Forelimb muscle (tissue), 1 donor: ENCODE data around the gene LRRC75A. TPM values are rescaled to one million over a fixed set of nuclear protein-coding genes. Genes with fewer than 3 reads are reported as not detected.
"Not testable (repeated sequence)": the region's sequence is repeated elsewhere in the genome, so short reads cannot be mapped to it uniquely, and the experiment has no call there.

Source experiments
- DNase-seq: peaks from one replicate; pipeline ENCODE4 v3.0.0-alpha.2; 2013; ENCODE audit warnings: low read depth
- polyA plus RNA-seq: library from polyadenylated mRNA; unstranded; fragments of 120-200 nt; gene quantifications from one replicate; pipeline ENCODE4 v1.2.1, GENCODE V29; 2013; ENCODE audit not compliant: insufficient read length

Gene LRRC75A
- polyA plus RNA-seq, 1 donor = 6.3 TPM

DNA sequence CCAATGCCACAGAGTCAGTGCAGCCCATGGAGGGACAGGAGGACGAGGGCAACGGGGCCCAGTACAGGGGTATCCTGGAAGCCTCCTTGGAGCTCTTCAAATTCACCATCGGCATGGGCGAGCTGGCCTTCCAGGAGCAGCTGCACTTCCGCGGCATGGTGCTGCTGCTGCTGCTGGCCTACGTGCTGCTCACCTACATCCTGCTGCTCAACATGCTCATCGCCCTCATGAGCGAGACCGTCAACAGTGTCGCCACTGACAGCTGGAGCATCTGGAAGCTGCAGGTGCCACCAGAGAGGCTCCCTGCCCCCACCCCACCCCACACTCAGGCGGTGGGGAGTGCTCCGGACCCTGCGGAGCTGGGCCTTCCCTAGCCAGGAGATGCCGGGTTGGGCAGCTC lies 60.0 kb downstream of the LRRC75A start:
- no peak for DNase-seq

DNA sequence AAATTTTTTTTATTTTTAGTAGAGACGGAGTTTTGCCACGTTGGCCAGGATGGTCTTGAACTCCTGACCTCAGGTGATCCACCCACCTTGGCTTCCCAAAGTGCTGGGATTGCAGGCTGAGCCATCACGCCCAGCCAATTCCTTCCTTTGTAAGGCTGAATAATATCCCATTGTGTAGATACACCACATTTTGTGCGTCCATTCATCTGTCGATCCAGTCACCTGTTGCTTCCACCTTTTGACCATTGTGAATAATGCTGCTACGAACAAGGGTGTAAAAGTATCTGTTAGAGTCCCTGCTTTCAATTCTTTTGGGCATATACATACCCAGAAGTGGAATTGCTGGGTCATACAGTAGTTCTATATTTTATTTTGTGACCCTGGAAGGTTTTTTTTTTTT lies 61.3 kb downstream of the LRRC75A start:
- DNase-seq = no peak

DNA sequence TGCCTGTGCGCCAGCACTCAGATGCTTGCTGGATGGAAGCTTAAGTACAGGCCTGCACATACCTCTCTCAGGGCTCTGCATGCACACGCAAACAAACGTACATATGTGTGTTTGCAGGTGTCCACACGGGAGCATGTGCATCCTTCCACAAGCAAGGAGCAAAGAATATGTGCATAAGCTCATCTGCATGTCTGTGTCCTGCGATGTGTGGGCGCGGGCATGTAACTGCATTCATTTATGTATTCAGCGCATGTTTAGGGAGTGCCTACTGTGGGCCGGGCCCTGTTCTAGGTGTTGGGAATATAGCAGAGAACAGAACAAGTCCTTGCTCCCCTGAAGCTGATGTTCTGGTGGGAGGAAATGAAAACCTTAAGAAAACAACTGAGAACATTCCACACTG lies 62.9 kb downstream of the LRRC75A start:
- DNase-seq = no peak

DNA sequence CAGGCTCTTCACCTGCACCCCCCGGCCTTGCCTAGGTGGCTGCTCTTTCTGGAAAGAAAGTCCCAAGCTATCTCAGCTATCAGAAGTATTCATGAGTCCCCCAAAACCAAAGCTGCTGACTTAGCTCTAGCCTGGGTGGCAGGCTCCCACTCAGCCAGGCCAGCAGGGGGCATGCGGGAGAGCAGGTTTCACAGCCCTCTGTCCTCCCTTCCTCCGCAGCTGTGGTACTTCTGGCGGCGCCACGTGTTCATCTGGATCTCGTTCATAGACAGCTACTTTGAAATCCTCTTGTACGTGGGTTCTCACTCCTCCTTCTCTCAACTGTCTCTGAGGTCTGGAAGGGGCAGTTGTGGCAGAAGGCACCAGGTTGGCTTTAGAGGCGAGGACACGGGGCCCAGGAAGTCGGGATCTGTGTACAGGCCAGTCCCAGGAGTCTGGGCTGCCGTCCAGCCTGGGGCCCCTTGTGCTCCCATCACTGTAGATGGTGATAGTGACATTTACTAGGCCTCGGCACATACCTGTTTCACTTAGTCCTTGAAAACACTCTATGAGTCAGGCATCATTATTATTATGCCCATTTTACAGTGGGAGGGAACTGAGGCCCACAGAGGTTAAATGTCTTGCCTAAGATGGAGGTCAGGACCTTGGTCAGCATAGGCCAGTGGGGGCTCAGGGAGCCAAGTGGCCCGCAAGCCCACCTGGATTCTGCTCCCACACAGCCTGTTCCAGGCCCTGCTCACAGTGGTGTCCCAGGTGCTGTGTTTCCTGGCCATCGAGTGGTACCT lies 63.7 kb downstream of the LRRC75A start:
- no peak for DNase-seq

DNA sequence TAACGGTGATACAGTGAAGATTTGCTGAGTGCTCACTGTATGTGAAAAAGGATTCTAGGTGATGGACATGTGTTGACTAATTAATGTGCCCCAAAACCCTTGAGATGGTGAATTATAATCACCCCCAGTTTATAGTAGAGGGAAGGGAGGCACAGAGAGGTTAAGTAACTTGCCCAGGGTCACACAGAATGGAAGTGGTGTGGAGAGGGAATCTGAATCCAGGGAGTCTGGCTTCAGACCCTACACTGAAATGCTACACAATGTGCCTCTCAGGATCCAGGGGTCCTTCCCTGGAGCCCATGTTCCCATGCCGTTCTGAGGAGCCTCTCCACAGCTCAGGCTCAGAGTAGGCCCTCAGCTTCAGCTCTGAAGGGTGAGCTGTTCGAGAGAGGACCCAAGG lies 65.0 kb downstream of the LRRC75A start:
- DNase-seq = no peak

DNA sequence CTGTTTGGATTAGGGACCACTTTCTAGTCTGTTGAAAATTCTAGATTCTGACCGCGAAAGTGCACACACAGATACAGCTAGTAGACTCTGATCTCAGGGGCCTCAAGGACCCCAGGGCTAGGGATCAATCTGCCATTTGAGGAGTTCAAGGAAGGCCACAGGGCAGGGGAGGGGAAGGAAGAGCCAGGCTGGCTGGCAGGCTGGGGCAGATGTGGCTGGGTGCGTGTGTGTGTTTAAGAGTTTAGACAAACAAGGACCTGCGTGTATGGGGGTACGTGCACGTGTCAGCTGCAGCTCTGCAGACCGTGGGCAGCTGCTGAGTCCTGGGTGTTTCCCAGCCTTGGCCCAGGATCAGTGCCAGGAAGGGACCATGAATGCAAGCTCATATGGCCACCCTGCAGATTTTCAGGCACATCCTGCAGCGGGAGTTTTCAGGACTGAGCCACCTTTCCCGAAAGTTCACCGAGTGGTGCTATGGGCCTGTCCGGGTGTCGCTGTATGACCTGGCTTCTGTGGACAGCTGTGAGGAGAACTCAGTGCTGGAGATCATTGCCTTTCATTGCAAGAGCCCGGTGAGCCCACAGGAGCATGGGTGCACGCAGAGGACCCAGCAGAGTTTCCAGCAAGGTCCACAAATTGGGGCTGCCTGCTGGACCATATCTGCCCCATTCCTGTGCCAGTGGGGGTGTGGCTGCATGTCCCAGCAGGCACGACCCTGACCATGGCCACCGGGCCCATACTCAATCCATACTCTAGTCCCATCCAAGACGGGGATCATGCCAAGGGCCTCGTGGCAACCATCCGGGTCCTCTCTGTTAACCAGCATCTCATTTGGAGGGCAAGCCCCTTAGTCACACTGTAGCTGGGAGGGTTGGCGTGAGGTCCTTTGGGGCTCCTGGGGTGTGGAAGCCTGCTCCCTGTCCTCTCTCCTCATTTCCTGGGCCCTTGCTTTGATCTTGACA lies 66.0 kb downstream of the LRRC75A start:
- DNase-seq = no peak

DNA sequence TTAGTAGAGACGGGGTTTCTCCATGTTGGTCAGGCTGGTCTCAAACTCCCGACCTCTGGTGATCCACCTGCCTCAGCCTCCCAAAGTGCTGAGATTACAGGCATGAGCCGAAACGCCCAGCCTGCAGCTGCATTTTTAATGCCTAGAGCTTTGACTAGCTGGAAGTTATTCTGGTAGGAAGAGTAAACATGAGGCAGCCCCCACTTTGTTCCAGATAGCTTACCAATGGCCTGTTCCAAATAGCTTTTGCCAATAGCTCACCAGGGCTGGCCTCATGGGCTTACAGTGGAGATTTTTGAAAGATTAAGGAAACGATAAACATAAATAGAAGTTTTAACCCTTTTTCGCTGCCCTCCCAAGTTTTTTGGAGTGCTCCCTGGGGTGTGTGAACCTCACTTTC lies 66.8 kb downstream of the LRRC75A start:
- DNase-seq = no peak

DNA sequence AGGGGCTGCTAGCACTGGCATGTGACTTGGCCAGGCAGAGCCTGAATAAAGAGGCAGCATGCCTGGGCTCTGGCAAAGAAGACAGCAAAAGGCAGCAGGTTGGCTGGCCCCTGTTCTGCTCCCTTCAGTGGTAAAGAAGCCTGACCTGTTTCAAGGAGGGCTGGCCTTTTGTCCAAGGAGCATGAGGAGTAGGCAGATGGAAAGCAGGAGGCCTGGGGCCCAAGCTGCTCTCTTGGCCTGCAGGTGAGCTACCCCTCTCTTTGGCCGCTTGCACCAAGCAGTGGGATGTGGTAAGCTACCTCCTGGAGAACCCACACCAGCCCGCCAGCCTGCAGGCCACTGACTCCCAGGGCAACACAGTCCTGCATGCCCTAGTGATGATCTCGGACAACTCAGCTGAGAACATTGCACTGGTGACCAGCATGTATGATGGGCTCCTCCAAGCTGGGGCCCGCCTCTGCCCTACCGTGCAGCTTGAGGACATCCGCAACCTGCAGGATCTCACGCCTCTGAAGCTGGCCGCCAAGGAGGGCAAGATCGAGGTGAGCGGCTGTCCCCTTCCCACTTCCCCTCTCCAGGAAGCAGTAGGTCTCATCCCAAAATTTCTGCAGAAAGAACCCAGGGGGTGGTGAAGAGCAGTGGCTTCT lies 68.6 kb downstream of the LRRC75A start:
- no peak for DNase-seq

DNA sequence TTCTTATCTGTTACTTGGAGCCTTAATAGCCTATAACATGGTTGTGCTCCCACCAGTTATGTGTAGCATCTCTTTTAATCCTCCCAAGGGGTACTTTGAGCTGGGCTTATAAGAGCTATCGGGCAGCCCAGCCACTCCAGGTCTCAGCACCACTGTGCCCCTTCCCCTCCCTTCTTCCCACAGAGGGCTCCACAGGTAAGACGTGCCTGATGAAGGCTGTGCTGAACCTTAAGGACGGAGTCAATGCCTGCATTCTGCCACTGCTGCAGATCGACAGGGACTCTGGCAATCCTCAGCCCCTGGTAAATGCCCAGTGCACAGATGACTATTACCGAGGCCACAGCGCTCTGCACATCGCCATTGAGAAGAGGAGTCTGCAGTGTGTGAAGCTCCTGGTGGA lies 69.6 kb downstream of the LRRC75A start:
- no peak for DNase-seq

DNA sequence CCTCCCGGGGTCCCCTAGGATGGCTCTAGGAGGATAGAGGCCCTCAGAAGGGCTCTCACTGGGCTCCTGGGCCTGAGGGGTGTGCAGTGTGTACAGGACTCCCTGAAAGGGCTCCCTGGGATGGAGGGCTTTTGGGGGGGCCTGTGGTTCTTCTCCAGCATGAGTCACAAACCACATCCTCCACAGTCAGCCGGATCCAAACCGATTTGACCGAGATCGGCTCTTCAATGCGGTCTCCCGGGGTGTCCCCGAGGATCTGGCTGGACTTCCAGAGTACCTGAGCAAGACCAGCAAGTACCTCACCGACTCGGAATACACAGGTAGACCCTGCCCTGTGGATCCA lies 72.1 kb downstream of the LRRC75A start:
- no peak for DNase-seq

DNA sequence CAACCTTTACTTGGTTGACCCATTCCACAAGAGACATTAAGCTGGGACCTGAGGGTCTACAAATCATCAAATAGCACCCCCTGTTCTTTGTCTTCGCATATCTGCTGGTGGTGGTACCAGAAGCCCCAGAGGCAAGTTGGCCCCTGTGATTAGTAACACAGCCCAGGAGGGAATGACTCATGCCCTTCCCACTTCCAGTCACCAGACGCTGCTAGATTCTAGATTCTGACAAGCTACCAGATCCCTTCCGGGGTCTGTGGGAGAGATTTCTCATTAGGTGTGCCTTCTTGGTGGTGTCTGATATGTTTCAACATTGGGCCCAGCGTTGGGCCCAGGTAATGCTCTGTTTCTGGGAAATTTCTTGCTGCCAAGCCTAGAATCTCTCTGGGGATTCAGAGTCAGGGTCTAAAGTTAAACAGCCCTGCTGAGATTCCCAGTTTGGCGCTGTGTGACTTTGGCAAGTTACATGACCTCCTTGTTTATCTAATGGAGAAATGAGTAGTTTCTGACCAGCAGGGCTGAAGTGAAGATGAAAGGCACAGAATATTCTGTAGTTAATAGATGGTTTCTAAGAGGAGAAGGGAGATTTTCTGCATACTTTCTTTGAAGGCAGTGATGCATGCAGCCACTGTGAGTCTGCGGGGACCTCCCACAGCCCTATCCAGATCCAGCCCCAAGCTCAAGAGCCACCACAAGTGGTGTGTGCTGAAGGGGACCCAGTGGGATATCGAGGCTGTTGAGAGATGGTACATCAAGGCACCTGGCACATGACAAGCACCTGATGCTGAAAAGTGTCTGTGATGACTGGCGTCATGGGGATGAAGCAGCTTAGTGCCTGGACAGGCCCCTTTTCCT lies 72.7 kb downstream of the LRRC75A start:
- no peak for DNase-seq

DNA sequence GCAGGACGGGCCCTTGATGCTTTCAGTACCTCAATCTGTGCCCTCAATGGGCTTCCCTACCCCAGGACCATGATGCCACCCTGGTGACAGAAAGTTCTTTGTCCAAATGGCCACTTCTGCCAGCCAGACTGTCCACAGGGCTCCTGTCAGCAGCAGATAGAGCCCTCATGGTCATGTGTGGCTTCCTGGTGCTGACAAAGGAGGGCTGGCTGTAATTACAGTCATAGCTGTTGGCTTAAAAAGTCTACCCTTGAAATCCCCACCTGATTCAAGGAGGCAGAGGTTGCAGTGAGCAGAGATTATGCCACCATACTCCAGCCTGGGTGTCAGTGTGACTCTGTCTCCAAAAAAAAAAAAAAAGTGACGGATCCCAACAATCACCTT lies 73.3 kb downstream of the LRRC75A start:
- no peak for DNase-seq

DNA sequence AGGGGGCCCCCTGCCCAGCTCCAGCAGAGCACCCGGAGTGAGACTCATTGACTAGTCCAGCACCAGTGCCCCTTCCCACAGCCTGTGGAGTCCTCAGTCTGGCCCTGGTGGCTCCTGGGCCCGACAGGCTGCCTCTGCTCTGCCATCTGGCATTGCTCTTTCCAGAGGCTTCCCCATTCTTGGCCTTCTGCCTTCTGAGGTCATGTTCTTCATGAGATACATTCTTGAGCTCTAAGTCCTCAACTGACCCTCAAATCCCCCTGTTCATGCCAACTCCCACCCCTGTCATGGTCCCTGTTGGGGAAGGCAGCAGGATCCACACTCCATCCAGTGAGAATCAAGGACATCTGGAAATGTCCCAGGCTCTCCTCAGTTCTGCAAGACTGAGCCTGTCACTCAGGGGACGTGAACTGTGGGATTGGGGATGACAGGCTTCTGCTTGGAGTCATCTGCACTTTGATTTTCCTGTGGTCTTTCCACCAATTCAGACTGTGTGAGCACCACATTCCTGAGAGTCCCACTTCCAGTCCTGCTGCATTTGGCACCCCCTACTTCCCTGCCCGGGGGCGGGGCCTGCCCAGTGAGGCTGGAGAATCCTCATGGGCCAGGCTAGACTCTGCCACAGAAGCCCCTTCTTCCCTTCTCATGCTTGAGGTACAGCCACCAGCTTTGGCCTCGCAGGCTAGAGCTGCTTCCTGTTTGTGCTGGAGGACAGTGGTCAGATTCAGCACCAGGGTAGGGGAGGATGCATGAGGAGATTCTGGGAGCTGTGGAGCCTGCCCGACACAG lies 73.9 kb downstream of the LRRC75A start:
- DNase-seq = no peak

DNA sequence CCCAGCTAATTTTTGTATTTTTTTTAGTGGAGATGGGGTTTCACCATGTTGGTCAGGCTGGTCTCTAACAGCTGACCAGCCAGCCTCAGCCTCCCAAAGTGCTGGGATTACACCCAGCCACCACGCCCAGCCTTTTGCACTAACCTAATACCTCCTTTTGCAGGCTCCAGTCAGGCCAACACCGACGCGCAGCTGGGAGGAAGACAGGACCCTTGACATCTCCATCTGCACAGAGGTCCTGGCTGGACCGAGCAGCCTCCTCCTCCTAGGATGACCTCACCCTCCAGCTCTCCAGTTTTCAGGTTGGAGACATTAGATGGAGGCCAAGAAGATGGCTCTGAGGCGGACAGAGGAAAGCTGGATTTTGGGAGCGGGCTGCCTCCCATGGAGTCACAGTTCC lies 74.6 kb downstream of the LRRC75A start:
- DNase-seq = no peak

DNA sequence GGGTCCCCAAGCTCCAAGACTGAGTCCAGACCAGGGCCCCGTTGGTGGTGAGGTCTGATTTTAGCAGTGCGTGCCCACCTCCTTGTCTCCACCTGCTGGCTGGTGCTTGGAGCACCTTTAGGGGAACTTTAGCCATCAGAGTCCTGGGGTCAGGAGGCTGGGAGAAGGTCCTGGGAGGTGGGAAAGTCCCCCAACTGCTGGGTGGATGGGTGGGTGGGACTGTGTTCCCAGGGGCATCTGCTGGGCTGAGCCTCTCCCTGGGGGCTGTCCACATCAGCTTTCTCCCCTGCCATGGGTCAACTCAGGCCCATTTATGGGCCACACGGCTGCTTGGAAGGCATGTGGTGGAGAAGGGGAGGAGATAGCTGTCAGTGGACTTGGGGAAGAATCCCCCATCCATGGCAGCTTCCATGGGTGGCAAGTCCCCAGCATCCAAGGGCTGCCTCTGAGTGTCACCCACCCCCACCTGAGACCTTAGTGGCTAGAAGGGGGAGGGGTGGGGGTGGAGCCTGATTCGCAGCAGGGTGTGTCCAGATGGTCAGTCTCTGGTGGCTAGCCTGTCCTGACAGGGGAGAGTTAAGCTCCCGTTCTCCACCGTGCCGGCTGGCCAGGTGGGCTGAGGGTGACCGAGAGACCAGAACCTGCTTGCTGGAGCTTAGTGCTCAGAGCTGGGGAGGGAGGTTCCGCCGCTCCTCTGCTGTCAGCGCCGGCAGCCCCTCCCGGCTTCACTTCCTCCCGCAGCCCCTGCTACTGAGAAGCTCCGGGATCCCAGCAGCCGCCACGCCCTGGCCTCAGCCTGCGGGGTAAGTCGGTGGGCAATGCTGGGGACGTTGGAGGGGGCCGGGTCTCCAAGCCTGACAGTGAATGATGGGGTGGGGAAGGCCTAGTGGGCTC lies 76.7 kb downstream of the LRRC75A start, which contains the start of gene TRPV2:
Gene TRPV2, plus strand, starts transcription at position 541 of the 894 bp plus-strand sequence. CDS start 2,098 bp downstream, outside the sequence.
- DNase-seq = no peak

DNA sequence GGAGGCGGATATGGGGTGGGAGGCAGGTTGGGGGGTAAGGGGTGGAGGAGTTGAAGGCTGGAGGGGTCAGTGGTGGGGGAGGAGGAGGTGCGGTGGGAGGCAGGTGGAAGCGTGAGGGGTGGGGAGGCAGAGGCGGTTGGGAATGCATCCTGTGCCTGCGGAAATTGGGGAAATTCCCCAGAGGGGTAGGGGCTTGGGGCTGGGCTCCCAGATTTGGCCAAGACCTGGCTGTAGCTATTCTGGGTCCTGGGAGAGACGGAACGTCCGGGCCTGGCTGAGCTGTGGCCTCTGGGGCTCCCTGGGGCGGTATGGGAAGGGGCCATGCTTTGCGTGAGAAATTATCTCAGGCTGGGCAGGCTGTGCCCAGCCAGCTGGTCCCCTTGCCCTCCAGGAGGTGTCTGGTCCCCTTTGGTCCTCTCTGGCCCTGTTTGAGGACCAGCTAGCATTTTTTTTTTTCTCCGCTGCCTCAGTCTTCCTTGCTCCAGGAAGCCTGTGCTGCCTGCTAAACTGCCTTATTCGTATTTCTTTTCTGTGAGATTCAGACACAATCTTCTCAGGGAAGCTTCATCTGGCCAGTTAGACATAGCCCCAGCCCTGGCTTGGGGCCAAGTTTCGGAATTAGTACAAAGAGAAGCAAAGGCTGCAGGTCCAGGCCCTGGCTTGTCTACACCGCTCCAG lies 83.9 kb downstream of the LRRC75A start:
- no peak for DNase-seq

DNA sequence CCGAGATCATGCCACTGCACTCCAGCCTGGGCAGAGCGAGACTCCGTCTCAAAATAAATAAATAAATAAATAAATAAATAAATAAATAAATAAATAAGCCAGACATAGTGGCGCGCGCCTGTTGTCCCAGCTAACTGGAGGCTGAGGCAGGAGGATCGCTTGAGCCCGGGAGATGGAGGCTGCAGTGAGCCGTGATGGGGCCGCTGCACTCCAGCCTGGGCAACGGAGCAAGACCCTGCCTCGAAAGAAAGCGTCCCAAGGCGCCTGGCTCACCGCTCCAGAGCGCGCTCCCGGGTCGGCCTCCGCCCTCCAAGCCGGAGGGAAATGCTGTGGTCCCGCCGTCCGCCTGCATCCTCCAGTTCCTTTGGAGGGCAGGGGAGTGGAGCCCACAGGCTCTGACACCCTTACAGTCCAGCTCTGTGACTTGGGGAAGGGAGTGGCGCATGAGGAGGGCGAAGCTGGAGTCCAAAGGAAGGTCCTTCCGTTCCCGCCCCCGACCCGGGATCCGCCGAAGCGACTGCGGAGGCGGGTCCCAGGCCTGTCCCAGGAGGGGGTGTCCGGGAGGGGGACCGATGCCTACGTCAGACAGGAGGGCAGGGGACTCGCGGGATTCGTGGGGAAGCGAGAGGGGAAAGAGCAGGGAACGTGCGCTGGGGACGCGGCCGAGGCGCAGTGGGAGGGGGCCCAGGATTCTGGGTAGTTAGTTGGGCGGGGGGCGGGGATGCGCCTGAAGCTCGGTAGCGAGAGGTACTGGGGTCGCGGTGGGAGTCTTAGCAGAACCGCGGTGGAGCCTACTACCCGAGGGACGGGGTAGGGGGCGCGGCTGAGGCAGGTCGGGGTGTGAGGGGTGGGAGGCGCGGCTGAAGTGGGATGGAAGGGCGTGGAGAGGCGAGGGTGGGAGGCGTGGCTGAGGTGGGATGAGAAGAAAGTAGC lies 85.0 kb downstream of the LRRC75A start:
- no peak for DNase-seq

DNA sequence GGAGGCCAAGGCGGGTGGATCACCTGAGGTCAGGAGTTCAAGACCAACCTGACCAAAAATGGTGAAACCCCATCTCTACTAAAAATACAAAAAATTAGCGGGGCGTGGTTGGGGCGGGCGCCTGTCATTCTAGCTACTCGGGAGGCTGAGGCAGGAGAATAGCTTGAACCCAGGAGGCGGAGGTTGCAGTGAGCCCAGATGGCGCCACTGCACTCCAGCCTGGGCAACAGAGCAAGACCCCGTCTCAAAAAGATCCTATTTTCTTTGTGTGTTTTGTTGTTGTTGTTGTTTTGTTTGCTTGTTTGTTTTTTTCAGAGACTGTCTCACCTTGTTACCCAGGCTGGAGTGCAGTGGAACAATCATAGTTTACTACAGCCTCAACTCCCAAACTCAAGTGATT lies 88.1 kb downstream of the LRRC75A start:
- not testable (repeated sequence) for DNase-seq
